HUES48 (cell line): Measurements from ENCODE around the gene COTL1.

Experiments used
- H3K27ac ChIP-seq: one replicate; pipeline ENCODE4 v1.7.0; 2013; ENCODE audit warnings: low read depth, low read length, inconsistent platforms
- H3K27me3 ChIP-seq: 2 replicates; pipeline ENCODE4 v1.6.1; 2013; ENCODE audit warnings: mild to moderate bottlenecking, low read length; ENCODE audit not compliant: control insufficient read depth, insufficient read depth
- H3K36me3 ChIP-seq: 2 replicates; pipeline ENCODE4 v1.6.1; 2013; ENCODE audit warnings: low read length; ENCODE audit not compliant: control insufficient read depth, insufficient read depth
- H3K4me1 ChIP-seq: 2 replicates; pipeline ENCODE4 v1.6.1; 2013; ENCODE audit warnings: mild to moderate bottlenecking, low read length; ENCODE audit not compliant: control insufficient read depth, insufficient read depth
- H3K4me3 ChIP-seq: 2 replicates; pipeline ENCODE4 v1.5.1; 2013; ENCODE audit warnings: mild to moderate bottlenecking, low read depth, low read length
- H3K9ac ChIP-seq: 2 replicates; pipeline ENCODE4 v1.6.1; 2013; ENCODE audit warnings: mild to moderate bottlenecking, low read depth, low read length, moderate library complexity
- H3K9me3 ChIP-seq: 2 replicates; pipeline ENCODE4 v1.6.1; 2013; ENCODE audit warnings: low read length; ENCODE audit not compliant: control insufficient read depth, insufficient read depth

COTL1 gene

DNA sequence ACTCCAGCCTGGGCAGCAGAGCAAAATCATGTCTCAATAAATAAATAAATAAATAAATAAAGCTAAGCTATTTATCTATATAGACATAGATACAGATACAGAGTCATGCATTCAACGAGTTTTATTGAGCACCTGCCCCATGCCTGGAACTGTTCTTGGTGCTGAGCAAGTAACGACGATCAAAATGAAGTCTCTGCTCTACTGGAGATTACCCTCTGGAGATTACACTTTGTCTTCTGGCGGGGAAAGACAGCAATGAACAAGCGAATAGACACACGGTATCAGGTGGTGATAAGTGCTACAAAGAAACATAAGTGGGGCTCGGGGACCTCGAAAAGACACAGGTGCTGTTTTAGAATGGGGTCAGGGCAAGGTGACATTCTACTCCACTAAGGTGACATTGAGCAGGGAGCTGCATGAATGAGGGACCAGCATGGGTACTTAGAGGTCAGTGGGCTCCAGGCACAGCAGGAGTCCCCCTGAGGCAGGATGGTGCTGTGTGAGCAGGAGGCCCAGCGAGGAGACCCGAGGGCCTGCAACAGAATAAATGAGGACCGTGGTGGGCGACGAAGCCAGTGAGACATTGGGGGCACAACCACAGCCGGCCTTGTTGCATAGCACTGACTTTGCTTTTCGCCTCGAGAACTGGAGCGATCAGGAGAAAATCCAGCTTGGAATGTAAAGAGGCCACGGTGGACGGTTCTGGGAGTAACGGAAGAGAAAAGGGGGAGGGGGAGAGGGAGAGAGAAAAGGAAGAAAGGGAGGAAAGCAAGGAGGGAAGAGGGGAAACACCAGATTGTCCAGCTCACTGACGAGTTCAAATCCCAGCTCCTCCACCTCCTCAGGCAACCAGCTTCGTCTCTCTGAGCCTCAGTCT, 71.0 kb downstream of the COTL1 start:
- H3K36me3 ChIP-seq = no peaks in the 10 kb centered on the region
- H3K27me3 ChIP-seq = no peaks in the 10 kb centered on the region
- H3K4me1 ChIP-seq = peaks cover 9% of the 10 kb centered on the region; the same call in 1 of the 2 replicates
- no peak overlapping the region for H3K9ac ChIP-seq
- no peaks in the 10 kb centered on the region for H3K9me3 ChIP-seq
- H3K27ac ChIP-seq = peak overlapping the region; percentile 74
- H3K4me3 ChIP-seq = no peak overlapping the region

DNA sequence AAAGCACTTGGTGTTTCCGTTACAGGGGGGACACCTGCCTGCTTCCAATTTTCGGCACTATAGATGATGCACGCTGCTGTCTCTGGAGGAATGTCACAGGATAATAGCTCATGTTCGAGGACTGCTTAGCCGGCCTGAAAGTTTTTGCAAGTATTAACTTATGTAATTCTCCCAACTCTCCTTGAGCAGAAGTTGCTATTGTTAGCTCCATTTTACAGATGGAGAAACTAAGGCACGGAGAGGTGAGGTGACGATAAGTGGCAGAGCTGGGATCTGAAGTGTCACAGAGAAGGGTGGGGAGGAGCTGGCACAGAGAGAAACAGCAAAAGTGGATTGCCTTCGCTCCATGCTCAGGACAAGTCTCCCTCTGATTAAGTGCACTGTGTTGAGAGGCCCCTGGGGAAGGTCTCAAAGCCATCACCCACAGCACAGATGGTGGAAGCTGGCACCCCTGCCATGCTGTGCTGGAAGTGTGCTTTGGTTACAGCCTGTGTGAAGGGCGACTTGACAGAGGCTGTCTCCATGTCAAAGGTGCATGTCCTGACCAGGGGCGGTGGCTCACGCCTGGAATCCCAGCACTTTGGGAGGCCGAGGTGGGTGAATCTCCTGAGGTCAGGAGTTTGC, 72.7 kb downstream of the COTL1 start:
- H3K4me3 ChIP-seq = no peak overlapping the region

DNA sequence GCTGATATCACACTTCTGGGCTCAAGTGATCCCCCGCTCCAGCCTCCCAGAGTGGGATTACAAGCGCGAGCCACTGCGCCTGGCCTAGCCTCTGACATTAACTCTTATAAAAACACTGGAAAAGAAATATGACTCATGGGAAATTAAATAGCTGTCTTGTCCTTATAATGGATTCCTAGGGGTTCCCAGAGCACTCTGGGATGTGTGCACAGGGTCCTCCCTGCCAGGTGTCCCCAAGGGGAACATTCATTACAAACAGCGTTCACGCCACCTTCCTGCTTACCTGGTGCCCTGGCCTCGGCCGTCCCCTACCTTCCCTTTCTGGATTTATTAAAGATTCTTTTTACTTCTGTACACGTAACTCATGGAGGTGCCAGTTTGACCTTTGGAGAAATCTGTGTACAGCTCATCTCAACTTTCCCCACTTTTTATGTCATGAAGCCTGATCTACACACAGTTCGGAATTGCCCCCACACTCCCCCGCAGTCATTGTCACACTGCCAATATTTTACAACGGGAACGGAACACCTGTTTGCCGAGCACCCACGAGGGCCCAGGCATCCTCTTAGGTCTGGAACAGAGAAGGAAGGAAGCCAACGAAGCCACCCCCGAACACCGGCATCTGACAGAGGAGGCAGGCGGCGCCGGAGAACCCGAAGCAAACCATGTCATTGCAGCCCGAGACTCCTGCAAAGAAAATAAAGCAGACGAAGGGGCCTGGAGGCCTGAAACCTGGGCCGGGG, 73.7 kb downstream of the COTL1 start:
- no peak overlapping the region for H3K27ac ChIP-seq
- no peaks in the 10 kb centered on the region for H3K27me3 ChIP-seq
- H3K4me3 ChIP-seq = no peak overlapping the region
- H3K4me1 ChIP-seq = peaks cover 9% of the 10 kb centered on the region; the same call in 1 of the 2 replicates
- no peaks in the 10 kb centered on the region for H3K9me3 ChIP-seq
- H3K9ac ChIP-seq = no peak overlapping the region
- no peaks in the 10 kb centered on the region for H3K36me3 ChIP-seq

More for the DNA sequence above, 72.7 kb downstream of the COTL1 start:
- H3K36me3 ChIP-seq = no peaks in the 10 kb centered on the region
- H3K9ac ChIP-seq = no peak overlapping the region
- no peak overlapping the region for H3K27ac ChIP-seq
- no peaks in the 10 kb centered on the region for H3K27me3 ChIP-seq
- H3K9me3 ChIP-seq = no peaks in the 10 kb centered on the region
- H3K4me1 ChIP-seq = peaks cover 9% of the 10 kb centered on the region; the same call in 1 of the 2 replicates

DNA sequence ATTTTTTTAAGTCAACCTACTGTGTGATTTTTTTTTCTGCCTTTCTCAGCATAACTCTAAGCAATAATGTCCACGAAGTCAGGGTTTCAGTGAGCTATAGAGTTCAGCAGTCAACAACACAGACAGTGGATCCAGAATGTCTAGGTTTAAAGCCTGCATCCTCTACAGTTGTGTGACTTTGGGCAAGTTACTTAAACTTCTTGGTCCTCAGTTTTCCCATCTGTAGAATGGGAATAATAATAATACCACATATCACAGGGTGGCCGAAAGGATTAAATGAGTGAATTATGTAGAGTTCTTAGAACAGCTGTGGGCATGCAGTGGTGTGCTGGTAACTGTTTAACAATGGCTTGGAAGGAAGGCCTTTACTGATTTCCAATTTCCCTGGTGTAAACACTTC, 74.6 kb downstream of the COTL1 start:
- Histone ChIP-seq H3K27me3 (no peaks in the 10 kb centered on the region), H3K9ac (no peak overlapping the region), H3K27ac (no peak overlapping the region), H3K4me3 (no peak overlapping the region), H3K36me3 (no peaks in the 10 kb centered on the region), H3K9me3 (no peaks in the 10 kb centered on the region), H3K4me1 (peaks cover 9% of the 10 kb centered on the region; the same call in 1 of the 2 replicates)

DNA sequence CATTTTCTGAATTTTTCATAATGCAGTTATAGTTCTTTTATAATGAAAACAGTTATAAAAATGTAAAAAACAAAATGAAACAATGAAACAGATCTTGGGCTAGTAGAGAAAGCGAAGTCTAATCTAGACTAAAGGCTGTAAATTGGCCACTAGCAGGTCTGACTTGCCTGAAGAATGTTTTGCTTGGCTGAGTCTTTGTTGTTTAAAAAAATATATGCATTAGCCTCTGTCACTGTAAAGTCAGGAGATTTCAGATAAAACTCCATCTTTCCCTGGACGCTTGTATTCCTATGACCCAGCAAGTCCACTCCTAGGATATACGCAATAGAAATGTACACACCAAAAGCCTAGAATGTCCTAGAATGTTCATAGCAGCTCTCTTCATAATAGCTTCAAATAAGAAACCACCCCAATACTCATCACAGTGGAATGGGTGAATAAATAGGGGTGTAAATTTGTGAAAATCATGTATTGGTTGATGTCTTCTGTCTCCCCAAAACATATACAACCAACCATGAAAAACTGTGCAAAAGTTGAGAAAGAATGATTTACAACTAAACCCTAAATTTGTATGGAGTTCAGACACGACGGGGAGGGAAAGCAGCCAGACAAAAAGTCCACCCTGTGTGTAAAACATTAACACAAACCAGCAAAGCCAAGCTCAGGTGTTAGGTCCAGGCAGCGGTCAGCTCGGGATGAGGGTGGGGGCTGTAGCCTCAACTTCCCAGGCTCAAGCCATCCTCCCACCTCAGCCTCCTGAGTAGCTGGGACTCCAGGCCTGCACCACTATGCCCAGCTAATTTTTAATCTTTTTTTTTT, 75.7 kb downstream of the COTL1 start:
- H3K27ac ChIP-seq = no peak overlapping the region
- H3K9ac ChIP-seq = no peak overlapping the region
- H3K36me3 ChIP-seq = no peaks in the 10 kb centered on the region
- no peak overlapping the region for H3K4me3 ChIP-seq
- no peaks in the 10 kb centered on the region for H3K27me3 ChIP-seq
- no peaks in the 10 kb centered on the region for H3K9me3 ChIP-seq
- H3K4me1 ChIP-seq = peaks cover 6% of the 10 kb centered on the region; the same call in 1 of the 2 replicates

DNA sequence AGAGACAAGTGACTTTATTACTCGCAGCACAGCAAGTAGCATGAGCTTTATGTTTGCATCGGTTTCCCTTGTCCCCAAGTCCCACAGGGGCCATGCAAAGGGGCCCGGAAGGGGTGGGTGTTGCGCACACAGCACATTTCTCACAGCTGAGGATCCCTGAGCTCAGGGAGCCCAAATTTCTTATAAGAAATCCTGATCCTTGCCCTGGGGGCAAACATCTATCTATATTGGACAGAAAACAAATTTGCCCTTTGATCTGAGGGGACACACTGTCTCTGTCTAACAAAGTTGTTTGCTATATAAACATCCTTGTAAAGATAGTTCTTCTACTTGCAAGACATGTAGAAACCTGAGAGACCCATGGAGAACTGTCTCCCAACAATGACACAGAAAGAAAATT, 77.7 kb downstream of the COTL1 start:
- H3K27ac ChIP-seq = no peak overlapping the region
- no peaks in the 10 kb centered on the region for H3K36me3 ChIP-seq
- no peaks in the 10 kb centered on the region for H3K27me3 ChIP-seq
- H3K9ac ChIP-seq = no peak overlapping the region
- no peaks in the 10 kb centered on the region for H3K9me3 ChIP-seq
- peaks cover 6% of the 10 kb centered on the region; the same call in 1 of the 2 replicates for H3K4me1 ChIP-seq
- H3K4me3 ChIP-seq = no peak overlapping the region

DNA sequence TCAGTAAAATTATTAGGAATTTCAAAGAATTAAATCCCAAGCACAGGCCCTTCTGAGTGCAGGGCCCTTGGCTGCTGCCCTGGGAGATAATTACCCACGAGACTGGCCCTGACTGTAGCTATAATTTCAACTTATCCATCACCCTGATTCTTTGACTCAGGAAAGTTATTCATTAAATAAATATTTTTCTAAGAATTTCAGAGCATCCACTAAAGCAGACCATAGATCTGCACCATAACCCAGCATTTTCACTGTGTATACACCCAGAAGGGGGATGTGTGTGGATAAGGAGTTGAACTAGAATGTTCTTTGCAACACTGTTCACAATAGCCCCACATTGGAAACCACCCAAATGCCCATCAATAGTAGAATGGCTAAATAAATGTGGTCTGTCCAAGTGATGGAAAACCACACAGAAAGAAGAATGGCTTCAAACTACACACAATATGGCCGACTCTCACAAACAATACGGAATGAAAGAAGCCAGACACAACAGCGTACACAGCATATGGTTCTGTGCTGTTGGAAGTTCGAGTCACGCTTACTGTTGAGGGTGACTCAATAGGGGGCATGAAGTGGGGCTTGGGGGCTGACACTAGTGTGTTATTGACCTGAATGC, 79.5 kb downstream of the COTL1 start:
- Histone ChIP-seq H3K27ac (no peak overlapping the region), H3K4me1 (peaks cover 12% of the 10 kb centered on the region; the same call in 1 of the 2 replicates), H3K27me3 (no peaks in the 10 kb centered on the region), H3K36me3 (no peaks in the 10 kb centered on the region), H3K9me3 (no peaks in the 10 kb centered on the region), H3K9ac (no peak overlapping the region), H3K4me3 (no peak overlapping the region)

DNA sequence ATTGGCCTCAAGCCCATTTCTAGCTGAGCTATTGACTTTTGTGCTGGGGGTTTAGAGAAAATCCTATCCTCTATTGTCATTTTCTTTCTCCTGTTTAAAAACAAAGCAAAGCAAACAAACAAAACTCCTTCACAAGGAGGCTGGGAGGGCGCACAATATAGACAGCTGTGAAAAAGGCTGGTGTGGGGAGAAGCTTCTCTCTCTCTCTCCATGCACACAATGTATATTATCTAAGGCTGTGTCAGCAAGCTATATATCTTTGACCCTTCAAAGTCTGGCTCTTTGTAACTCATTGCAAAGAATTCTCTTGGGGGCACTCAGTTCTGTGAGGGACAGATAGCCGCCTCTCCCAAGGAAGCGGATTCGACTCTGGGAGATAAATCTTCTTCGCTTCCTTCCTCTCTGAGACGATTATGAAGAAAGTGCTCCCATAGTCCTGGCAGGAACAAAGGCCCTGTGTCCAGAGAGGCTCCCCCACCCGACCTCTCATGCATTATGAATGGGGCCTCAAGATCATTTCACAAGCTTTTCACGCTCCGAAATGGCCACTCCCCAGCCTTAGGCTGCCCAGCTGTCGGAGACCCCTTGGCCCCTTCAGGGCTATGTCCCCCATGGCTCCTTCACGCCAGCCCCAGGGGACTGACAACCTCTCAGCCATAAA, 80.3 kb downstream of the COTL1 start:
- Histone ChIP-seq H3K4me1 (peaks cover 18% of the 10 kb centered on the region), H3K9me3 (no peaks in the 10 kb centered on the region), H3K27me3 (no peaks in the 10 kb centered on the region), H3K9ac (no peak overlapping the region), H3K27ac (no peak overlapping the region), H3K4me3 (no peak overlapping the region), H3K36me3 (no peaks in the 10 kb centered on the region)

DNA sequence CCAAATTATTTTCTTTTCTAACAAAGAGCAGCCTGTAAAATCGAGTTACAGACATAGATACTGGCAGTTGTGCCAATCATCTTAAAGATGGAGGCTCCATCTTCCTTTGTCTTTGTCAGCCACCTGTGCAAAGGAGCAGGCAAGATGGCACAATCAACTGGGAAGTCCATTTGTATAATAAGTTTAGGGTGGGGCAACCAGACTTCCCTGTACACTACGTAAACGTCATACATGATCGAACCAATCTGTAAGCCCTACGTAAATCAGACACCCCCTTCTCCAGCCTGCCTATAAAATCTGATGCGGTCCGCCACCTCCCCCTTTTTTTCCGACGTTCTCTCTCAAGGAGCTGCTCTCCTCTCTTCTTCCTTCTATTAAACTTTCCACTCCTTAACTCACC, 82.0 kb downstream of the COTL1 start:
- Histone ChIP-seq H3K4me3 (no peak overlapping the region), H3K9me3 (no peaks in the 10 kb centered on the region), H3K27me3 (no peaks in the 10 kb centered on the region), H3K9ac (no peak overlapping the region), H3K4me1 (peaks cover 32% of the 10 kb centered on the region), H3K36me3 (no peaks in the 10 kb centered on the region), H3K27ac (no peak overlapping the region)
